NCI-H1694 (cell line): ENCODE data around the gene STK39.

Source experiments
- DNase-seq: peaks from one replicate; lab custom pipeline; 2025; lab: John Stamatoyannopoulos, UW

The STK39 gene

DNA sequence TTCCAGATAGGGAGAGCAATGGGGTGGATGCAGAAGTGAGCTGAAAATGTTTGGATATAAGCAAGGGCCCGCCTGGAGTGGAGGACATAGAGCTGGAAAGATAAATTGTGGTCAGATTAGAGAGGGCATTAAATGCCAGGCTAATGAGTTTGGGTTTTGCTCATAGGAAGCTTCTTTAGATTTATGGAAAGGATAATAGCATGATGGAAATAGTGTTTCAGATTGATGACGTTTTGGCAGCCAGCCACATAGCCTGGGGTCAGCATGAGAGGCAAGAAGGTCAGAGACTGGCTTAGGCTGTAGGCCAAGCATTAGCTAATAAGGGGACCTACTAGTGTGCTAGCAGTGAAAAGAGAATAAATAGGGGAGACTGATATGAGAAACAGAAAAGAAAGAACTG is 321.6 kb downstream of the STK39 start:
- no peak for DNase-seq

DNA sequence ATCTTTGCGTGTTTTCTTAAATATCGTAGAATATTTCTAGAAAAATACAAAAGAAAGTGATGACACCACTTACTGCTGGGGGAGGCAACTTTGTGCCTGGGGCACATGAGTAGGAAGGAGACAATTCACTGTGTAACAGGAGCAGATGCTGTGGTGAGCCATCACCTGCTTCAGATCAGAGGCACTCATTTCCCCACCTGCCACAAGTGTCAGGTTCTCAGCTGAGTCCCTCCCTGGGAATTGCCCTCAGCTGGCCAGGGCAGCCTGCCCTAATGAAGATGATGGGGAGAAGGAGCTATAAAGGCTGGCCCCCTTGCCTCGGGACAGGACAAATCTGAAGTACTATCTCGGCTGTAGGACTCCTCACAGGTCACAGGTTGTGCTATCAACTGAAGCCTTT is 322.8 kb downstream of the STK39 start:
- no peak for DNase-seq

DNA sequence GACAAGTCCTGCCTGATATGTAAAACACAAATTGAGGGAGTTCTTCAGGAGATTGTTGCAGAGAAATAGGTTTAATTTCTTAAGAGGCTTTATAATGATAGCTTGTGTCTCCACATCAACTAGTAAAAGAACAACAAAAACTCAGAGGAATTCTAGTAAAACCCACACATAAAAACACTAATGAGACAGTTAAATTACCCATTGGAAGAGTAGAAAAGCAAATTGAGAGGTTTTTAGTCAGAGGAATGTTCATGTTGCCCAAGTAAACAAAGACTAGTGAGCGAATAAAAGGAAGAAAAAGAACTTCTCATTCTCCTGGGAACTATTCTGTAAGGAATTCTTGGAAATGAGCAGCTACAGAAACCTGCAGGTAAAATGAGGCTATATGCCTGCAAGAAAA is 330.6 kb downstream of the STK39 start:
- DNase-seq, result no peak

DNA sequence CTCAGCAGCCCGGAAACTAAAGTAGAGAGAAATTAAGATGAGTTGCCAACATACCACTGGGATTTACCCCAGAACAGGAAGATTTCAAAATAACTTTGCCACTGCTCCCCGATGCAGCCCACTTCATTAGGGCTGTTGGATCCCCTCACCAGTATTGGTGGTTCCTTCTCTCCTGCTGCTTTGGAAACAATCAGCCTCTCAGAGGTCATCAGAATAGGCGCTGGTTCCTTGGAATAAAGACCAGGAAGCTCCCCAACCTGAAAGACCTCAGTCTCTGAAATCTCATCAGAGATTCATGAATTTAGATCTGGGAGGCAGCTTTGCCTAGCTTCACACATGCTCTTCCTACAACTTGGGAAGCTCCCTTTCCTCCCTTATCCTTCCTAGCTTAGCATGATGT is 332.4 kb downstream of the STK39 start:
- no peak for DNase-seq

DNA sequence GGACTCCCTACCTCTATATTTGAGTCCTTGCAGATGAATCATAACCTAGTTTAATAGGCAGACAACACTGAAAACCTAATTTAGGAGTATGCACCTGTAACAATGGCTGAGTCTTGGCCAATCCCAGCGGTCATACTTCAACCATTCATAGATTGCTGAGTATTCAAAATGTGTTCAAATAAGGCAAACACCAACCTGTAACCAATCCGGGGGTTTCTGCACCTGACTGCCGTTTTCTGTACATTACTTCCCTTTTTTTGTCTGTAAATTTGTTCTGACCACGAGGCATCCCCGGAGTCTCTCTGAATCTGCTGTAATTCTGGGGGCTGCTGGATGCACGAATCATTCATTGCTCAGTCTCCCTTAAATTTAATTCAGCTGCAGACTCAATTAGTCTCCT is 338.6 kb downstream of the STK39 start:
- no peak for DNase-seq

DNA sequence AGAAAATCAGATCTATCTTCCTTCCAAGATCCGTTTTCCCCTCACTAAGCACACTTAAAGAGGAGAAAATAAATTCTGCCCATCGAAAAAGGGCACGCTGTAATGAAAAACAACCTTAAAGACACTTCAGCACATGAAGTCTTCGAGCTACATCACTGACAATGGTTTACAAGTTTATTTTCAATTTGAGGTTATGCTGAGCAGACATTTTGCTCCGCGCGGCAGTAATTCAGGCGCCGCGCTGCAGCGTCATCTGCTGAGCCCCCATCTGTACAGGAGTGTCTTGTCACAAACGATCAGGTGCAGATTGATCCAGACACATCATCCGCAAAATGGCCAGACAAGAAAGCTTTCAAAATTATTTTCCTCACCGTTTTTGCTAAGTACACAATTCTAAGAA is 341.7 kb downstream of the STK39 start:
- DNase-seq, result no peak
